ENCODE data around the gene MEIOB.

DNA sequence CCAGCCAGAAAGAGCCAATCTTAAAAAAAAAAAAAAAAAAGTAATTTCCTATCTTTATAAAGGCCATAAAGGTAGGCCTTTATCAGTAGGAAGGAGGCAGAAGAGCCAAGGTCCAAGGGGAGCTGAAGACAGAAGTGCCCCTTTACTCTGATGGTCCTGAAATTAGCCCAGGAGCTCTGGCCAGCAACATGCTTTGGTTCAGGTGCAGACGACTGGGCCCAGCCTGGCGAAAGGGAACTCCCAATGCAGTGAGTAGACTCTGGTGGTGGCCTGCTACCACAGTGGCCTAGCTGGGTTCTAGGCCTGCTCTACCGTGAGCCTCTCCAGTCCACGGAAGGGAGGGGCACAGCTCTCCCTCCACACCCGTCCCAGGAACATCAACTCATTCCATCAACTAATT, 23.1 kb upstream of the MEIOB start:
- TF ChIP-seq SPI1 (IDR thresholded peaks at IDR 0.05; ENCODE audit: low read depth, low read length) (no peak), POLR2A (IDR thresholded peaks at IDR 0.05; ENCODE audit: low read depth, low read length) (no peak), POLR2AphosphoS5 (IDR thresholded peaks at IDR 0.05; ENCODE audit: low read depth, low read length) (no peak)
